ENCODE results near the gene ACP3.

GRCh38 chr3:132368515-132368914 lies 51.3 kb downstream of the ACP3 start:
- no peak for TF ChIP-seq YY1 (IDR thresholded peaks at IDR 0.05; ENCODE audit: insufficient read depth, insufficient read length)
- no peak for TF ChIP-seq ZNF274 (IDR thresholded peaks at IDR 0.05; ENCODE audit: low read depth, low read length)
- TF ChIP-seq SUZ12 (IDR thresholded peaks at IDR 0.05; ENCODE audit: extremely low read depth, insufficient read depth, insufficient read length), result no peak
